Esophagus squamous epithelium (tissue), 4 donors: ENCODE data around the gene CXXC5.

Source experiments
- CTCF ChIP-seq, 6 experiments: fragments of 450-650 bp in 4 of 6; fragments of 200-600 bp in 2 of 6; sonication (generic) in 2 of 6; IDR thresholded peaks; one replicate each; pipeline ENCODE4 v1.5.1; 2016 to 2019; ENCODE audit warnings: antibody characterized with exemption in 6 of 6, mild to moderate bottlenecking in 4 of 6, moderate library complexity in 4 of 6
- POLR2A ChIP-seq, 4 donors: fragments of 450-650 bp; IDR thresholded peaks; one replicate each; pipeline ENCODE4 v1.6.1; 2017; ENCODE audit warnings: antibody characterized with exemption in 4 of 4, mild to moderate bottlenecking in 4 of 4, moderate library complexity in 3 of 4

DNA sequence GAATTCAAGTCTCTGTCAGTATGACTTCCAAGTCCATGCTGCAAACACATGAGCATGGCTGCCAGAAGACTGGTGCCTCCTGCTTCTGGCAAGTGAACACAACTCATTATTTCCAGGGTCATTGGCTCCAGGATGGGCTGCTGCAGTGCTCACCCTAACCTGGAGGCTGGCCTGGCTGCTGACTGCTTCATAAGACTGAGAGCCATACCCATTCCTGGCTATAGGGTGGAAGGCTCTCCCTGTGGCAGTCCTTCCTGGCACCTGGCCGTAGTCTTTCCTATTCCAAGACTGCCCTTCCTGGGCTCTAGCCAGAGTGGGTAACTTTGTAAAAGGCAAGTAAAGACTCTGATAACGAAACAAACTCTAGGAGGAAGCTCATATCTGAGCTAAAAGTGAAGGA, 51.2 kb downstream of the CXXC5 start:
- TF ChIP-seq CTCF (IDR thresholded peaks at IDR 0.05) (no peak), POLR2A (IDR thresholded peaks at IDR 0.05) (no peak)
